Tibial artery (tissue), 4 donors: ENCODE measurements around the gene RNF223.

Source experiments
- DNase-seq, 2 donors: peaks; one replicate each; pipeline ENCODE4 v3.0.0-alpha.2; 2019
- H3K27ac ChIP-seq, 2 donors: fragments of 200-600 bp; sonication (generic) in 1 of 2; 1 replicate in 1 of 2; 2 replicates in 1 of 2; pipeline ENCODE4 v1.5.1; 2018 to 2019; ENCODE audit warnings: mild to moderate bottlenecking in 1 of 2
- H3K27me3 ChIP-seq, 2 donors: fragments of 200-600 bp; sonication (generic) in 1 of 2; one replicate each; pipeline versions ENCODE4 v1.5.1 to v1.6.0; 2016 to 2019
- H3K36me3 ChIP-seq, 3 donors: fragments of 200-600 bp; sonication (generic) in 2 of 3; one replicate each; pipeline ENCODE4 v1.5.1; 2016 to 2019; ENCODE audit warnings: mild to moderate bottlenecking in 2 of 3
- H3K4me1 ChIP-seq, 4 donors: fragments of 200-600 bp; sonication (generic) in 2 of 4; 1 replicate in 3 of 4; 2 replicates in 1 of 4; pipeline ENCODE4 v1.5.1; 2016 to 2019
- H3K4me3 ChIP-seq, 2 donors: fragments of 200-600 bp; sonication (generic) in 1 of 2; 1 replicate in 1 of 2; 2 replicates in 1 of 2; pipeline ENCODE4 v1.5.1; 2018 to 2019; ENCODE audit warnings: mild to moderate bottlenecking in 2 of 2
- H3K9me3 ChIP-seq, 3 donors: fragments of 200-600 bp; sonication (generic) in 1 of 3; one replicate each; pipeline ENCODE4 v1.5.1; 2016 to 2019
- intact Hi-C: fragments of 100-400 bp; cut with DNase I; formaldehyde crosslinking; loops from one replicate; pipeline ENCODE4 v1.15.0; 2023; ENCODE audit warnings: low total_unique reads
- TF ChIP-seq, protein P1 (sequence below), 2 experiments: fragments of 200-600 bp in 1 of 2; fragments of 450-650 bp in 1 of 2; IDR thresholded peaks; one replicate each; pipeline ENCODE4 v1.5.1; 2017 to 2019; ENCODE audit warnings: antibody characterized with exemption in 2 of 2, mild to moderate bottlenecking in 1 of 2, moderate library complexity in 1 of 2

The RNF223 gene

DNA sequence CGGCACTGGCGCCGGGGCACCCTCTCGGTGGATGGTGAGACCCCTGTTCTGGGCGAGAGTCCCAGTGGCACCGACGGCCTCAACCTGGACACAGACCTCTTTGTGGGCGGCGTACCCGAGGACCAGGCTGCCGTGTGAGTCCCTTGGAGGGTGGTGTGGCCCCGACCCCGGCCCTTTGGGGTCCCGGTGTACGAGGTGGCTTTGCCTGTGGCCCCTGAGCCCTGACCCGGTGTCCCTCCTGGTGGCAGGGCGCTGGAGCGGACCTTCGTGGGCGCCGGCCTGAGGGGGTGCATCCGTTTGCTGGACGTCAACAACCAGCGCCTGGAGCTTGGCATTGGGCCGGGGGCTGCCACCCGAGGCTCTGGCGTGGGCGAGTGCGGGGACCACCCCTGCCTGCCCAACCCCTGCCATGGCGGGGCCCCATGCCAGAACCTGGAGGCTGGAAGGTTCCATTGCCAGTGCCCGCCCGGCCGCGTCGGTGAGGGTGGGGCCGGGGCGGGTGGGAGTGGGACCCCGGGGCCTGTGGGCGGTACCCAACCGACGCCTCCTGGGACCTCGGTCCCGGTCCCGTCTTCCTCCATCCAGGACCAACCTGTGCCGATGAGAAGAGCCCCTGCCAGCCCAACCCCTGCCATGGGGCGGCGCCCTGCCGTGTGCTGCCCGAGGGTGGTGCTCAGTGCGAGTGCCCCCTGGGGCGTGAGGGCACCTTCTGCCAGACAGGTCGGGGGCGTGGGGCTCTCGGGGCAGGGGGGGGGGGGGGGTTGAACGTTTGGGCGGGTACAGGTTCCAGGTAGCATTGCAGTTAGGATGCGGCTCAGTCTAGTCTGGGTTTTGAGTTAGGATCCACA, 24.6 kb downstream of the RNF223 start:
- Histone ChIP-seq H3K27me3 (no peaks in the 10 kb centered on the region), H3K4me1 (no peaks in the 10 kb centered on the region), H3K36me3 (peaks cover 0 to 91% (median 37%) of the 10 kb centered on the region in 3 donors), H3K4me3 (no peak overlapping the region), H3K9me3 (no peaks in the 10 kb centered on the region), H3K27ac (no peak overlapping the region)
- intact Hi-C loops = no loop called here
- TF ChIP-seq, protein P1, sequence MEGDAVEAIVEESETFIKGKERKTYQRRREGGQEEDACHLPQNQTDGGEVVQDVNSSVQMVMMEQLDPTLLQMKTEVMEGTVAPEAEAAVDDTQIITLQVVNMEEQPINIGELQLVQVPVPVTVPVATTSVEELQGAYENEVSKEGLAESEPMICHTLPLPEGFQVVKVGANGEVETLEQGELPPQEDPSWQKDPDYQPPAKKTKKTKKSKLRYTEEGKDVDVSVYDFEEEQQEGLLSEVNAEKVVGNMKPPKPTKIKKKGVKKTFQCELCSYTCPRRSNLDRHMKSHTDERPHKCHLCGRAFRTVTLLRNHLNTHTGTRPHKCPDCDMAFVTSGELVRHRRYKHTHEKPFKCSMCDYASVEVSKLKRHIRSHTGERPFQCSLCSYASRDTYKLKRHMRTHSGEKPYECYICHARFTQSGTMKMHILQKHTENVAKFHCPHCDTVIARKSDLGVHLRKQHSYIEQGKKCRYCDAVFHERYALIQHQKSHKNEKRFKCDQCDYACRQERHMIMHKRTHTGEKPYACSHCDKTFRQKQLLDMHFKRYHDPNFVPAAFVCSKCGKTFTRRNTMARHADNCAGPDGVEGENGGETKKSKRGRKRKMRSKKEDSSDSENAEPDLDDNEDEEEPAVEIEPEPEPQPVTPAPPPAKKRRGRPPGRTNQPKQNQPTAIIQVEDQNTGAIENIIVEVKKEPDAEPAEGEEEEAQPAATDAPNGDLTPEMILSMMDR (IDR thresholded peaks at IDR 0.05) = no peak
- no peak for DNase-seq

DNA sequence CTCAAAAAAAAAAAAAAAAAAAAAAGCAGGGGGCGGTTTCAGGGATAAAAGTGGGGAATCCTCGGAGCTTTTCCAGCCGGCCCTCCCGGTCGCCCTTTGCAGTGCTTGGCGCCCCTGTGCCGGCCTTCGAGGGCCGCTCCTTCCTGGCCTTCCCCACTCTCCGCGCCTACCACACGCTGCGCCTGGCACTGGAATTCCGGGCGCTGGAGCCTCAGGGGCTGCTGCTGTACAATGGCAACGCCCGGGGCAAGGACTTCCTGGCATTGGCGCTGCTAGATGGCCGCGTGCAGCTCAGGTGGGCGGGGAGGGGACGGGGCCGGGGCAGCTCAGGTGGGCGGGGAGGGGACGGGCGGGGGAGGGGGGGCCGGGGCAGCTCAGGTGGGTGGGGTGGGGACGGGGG, 25.3 kb downstream of the RNF223 start:
- peaks cover 0 to 91% (median 37%) of the 10 kb centered on the region in 3 donors for H3K36me3 ChIP-seq
- intact Hi-C loops = no loop called here
- H3K9me3 ChIP-seq = no peaks in the 10 kb centered on the region
- H3K27me3 ChIP-seq = no peaks in the 10 kb centered on the region
- H3K27ac ChIP-seq = no peak overlapping the region
- DNase-seq = no peak
- H3K4me1 ChIP-seq = no peaks in the 10 kb centered on the region
- no peak overlapping the region for H3K4me3 ChIP-seq
- TF ChIP-seq, protein P1 (IDR thresholded peaks at IDR 0.05) = no peak

DNA sequence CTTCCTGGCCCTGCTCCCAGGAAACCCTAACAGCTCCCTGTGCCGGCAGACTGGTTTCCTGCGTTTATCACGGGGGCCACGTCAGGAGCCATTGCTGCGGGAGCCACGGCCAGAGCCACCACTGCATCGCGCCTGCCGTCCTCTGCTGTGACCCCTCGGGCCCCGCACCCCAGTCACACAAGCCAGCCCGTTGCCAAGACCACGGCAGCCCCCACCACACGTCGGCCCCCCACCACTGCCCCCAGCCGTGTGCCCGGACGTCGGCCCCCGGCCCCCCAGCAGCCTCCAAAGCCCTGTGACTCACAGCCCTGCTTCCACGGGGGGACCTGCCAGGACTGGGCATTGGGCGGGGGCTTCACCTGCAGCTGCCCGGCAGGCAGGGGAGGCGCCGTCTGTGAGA, 26.1 kb downstream of the RNF223 start:
- H3K27me3 ChIP-seq = no peaks in the 10 kb centered on the region
- no peak overlapping the region for H3K4me3 ChIP-seq
- H3K4me1 ChIP-seq = no peaks in the 10 kb centered on the region
- H3K36me3 ChIP-seq = peaks cover 0 to 91% (median 37%) of the 10 kb centered on the region in 3 donors
- intact Hi-C loops = no loop called here
- TF ChIP-seq, protein P1 (IDR thresholded peaks at IDR 0.05) = no peak
- DNase-seq = no peak
- no peak overlapping the region for H3K27ac ChIP-seq
- H3K9me3 ChIP-seq = no peaks in the 10 kb centered on the region

DNA sequence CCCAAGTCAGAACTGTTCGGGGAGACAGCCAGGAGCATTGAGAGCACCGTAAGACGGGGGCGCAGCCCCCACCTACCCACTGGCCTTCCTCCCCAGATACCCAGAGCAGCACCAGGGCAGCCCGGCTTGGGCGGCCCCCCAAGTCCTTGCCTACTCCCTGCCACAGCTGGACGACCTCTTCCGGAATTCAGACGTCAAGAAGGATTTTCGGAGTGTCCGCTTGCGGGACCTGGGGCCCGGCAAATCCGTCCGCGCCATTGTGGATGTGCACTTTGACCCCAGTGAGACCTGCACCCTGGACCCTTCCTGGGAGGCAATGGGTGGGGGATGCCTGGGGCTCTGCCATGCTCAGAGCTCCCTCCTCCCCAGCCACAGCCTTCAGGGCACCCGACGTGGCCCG, 26.7 kb downstream of the RNF223 start:
- Histone ChIP-seq H3K27me3 (no peaks in the 10 kb centered on the region), H3K4me3 (no peak overlapping the region), H3K9me3 (no peaks in the 10 kb centered on the region), H3K4me1 (no peaks in the 10 kb centered on the region), H3K27ac (no peak overlapping the region), H3K36me3 (peaks cover 0 to 90% (median 37%) of the 10 kb centered on the region in 3 donors)
- intact Hi-C loops = no loop called here
- TF ChIP-seq, protein P1 (IDR thresholded peaks at IDR 0.05) = no peak
- no peak for DNase-seq

DNA sequence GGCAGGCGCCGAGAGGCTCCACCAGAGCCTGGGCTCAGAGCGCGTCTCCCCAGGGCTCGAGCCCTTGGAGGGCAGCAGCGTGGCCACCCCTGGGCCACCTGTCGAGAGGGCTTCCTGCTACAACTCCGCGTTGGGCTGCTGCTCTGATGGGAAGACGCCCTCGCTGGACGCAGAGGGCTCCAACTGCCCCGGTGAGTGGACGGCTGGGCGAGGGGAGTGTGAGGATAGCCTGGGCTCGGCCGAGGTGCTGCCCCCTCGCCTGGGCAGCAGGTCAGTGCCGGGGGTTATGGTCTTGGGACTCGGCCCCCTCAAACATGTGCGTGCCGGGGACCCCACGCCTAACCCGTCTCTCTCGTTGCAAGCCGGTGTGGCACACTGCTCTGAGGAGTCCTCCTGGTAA, 27.3 kb downstream of the RNF223 start:
- TF ChIP-seq, protein P1 (IDR thresholded peaks at IDR 0.05) = no peak
- no peak for DNase-seq
- intact Hi-C loops = no loop called here
- Histone ChIP-seq H3K9me3 (no peaks in the 10 kb centered on the region), H3K36me3 (peaks cover 0 to 85% (median 35%) of the 10 kb centered on the region in 3 donors), H3K4me3 (no peak overlapping the region), H3K4me1 (no peaks in the 10 kb centered on the region), H3K27me3 (no peaks in the 10 kb centered on the region), H3K27ac (no peak overlapping the region)
